Measurements from ENCODE around the gene GRHL1. TPM values are rescaled to one million over a fixed set of nuclear protein-coding genes. Genes with fewer than 3 reads are reported as not detected.

Gene GRHL1
- total and polyA plus RNA-seq, 2 donors = 2.8 to 15.9 TPM

DNA sequence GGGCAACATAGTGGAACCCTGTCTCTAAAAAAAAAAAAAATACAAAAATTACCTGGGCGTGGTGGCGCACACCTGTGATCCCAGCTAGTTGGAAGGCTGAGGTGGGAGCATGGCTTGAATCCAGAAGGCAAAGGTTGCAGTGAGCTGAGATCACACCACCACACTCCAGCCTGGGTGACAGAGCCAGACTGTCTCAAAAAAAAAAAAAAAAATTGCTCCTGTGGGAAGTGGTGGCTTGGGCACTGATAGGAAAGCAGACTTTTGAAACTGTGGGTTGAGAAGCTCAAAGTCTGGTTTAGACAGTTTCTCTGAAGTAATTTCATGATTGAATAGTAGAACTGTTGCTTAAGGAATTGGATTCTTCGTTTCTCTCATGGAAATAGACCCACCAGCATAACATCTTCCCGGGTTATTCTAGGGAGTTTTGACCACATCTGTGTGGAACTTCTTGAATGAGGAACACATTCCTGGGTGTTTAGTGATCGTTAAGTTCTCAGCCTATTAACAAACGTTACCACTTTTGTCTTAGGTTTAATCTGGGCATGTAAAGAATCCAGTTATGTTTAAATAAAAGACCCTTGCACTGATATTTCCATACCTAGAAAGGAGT lies 33.5 kb downstream of the GRHL1 start:
- H3K4me3 ChIP-seq (ENCODE audit: low read depth, low read length) = no peak overlapping the region
- peaks cover 2% of the 10 kb centered on the region for H3K36me3 ChIP-seq (ENCODE audit: insufficient read depth)
- H3K27ac ChIP-seq (ENCODE audit: low read depth) = no peak overlapping the region
- no peak for DNase-seq (ENCODE audit: extremely low spot score)
- WGBS = 58% methylated on average over 6 of the region's 6 CpGs
- no peaks in the 10 kb centered on the region for H3K4me1 ChIP-seq (ENCODE audit: insufficient read depth)

DNA sequence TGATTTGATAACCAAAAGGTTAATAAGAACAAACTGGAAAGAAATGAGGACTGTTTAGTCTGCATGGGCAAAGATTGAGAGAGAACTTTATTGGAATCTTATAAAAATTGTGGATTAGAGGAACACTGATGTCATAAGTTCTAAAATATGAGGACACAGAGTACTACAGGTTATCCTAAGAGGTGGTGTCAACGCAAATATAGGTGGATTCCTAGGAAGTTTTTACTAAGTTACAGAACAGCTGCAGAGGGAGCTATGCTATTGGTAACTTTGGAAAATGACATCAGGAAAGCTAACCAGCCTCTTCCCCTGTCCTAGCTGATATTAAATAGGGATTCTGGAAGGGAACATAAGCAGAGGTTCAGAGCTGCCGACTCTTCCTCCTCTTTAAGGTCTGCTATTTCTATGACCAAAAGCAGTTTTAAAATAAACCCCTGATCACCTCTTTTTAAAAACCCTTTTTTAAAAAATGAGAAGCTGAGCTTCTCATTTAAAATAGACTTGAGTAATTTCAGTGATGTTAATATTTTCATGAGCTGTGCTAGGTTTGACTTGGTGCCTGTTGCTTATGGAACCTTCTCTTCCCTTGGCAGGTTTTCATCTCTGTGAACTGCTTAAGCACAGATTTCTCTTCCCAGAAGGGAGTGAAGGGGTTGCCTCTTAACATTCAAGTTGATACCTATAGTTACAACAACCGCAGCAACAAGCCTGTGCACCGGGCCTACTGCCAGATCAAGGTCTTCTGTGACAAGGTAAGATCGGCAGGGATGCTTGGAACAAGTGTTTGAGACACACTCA lies 34.2 kb downstream of the GRHL1 start:
- no peak overlapping the region for H3K27ac ChIP-seq (ENCODE audit: low read depth)
- DNase-seq (ENCODE audit: extremely low spot score) = no peak
- peaks cover 2% of the 10 kb centered on the region for H3K36me3 ChIP-seq (ENCODE audit: insufficient read depth)
- 84% methylated on average over 5 of the region's 5 CpGs for WGBS
- H3K4me1 ChIP-seq (ENCODE audit: insufficient read depth) = no peaks in the 10 kb centered on the region
- H3K4me3 ChIP-seq (ENCODE audit: low read depth, low read length) = no peak overlapping the region

DNA sequence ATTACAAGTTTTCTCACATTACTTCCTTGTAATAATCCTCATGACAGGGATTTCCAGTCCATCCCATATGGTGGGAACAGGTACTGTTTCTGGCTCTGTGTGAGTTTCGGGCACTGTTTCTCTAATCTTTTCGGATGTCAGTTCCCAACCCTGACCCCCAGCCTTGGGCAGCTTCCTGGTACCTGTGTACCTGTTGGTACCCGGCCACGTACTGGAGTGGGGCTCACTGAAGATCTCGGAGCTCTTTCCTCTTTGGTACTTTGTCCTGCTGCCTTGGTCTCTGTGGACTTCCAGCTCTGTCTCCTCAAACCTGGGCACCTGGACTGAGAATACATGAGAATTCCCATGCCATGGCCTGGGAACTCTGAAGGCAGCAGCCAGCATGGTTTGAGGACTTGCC lies 36.8 kb downstream of the GRHL1 start:
- H3K27ac ChIP-seq (ENCODE audit: low read depth) = no peak overlapping the region
- H3K36me3 ChIP-seq (ENCODE audit: insufficient read depth) = peaks cover 2% of the 10 kb centered on the region
- WGBS = 96% methylated on average over 5 of the region's 5 CpGs
- no peak for DNase-seq (ENCODE audit: extremely low spot score)
- H3K4me3 ChIP-seq (ENCODE audit: low read depth, low read length) = no peak overlapping the region
- no peaks in the 10 kb centered on the region for H3K4me1 ChIP-seq (ENCODE audit: insufficient read depth)

DNA sequence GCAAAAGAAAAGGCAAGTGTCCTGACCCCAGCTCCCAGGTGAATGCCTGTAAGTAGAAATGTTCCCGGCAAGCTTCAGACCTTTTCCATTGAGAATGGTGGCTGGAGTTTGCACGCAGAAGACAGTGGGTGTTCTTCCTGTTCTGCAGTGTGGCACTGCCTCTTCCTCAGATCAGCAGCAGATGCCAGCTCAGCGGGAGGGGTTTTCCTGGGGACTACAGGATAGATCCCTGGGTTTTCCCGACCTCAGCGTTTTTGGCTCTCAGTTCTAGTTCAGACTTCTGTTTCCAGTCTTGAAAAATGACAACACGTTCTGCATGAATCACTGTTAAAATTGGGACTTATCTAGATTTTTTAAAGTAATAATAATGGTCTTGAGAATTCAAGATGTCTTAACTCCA lies 39.2 kb downstream of the GRHL1 start:
- WGBS = 65% methylated on average over 6 of the region's 6 CpGs
- no peak for DNase-seq (ENCODE audit: extremely low spot score)
- Histone ChIP-seq H3K4me1 (ENCODE audit: insufficient read depth) (no peaks in the 10 kb centered on the region), H3K4me3 (ENCODE audit: low read depth, low read length) (no peak overlapping the region), H3K27ac (ENCODE audit: low read depth) (no peak overlapping the region), H3K36me3 (ENCODE audit: insufficient read depth) (peaks cover 2% of the 10 kb centered on the region)

DNA sequence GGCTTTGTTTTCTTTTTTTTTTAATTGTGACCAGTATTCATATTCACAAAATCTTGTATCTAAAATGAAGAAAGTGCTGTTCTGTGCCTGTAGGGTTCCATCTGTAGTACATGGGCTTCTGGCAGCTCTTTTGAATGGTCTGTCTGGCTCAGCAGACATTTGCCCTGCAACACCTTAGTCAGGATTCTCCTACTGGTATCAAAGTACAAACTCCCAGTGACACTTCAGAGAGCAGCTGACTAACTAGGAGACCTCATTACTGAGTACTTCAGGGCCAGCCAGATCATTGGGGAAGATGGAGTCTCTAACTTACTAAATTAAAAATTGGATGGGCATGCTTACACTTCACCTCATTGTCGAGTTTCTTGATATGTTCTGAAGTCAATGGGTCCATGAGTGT lies 39.7 kb downstream of the GRHL1 start:
- 75% methylated on average over 1 of the region's 1 CpG for WGBS
- H3K4me1 ChIP-seq (ENCODE audit: insufficient read depth) = no peaks in the 10 kb centered on the region
- H3K27ac ChIP-seq (ENCODE audit: low read depth) = no peak overlapping the region
- H3K4me3 ChIP-seq (ENCODE audit: low read depth, low read length) = no peak overlapping the region
- peaks cover 2% of the 10 kb centered on the region for H3K36me3 ChIP-seq (ENCODE audit: insufficient read depth)
- DNase-seq (ENCODE audit: extremely low spot score) = no peak

DNA sequence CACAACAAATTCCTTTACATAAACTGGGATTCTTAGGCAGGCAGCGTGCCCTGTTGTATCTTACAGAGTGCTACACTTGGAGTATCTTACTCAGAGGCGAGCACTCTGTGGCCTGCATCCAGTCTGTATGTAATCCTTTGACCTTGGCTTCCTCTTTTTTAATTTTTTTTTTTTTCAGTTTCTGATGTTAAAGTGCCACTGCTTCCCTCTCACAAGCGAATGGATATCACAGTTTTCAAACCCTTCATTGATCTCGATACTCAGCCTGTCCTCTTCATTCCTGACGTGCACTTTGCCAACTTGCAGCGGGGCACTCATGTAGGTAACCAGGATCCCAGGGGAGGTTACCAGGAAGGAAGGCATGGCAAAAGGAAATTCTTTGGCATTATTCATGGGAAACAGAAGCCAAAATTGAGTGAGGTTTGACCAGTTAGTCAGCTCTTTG lies 40.4 kb downstream of the GRHL1 start:
- H3K4me3 ChIP-seq (ENCODE audit: low read depth, low read length) = no peak overlapping the region
- H3K27ac ChIP-seq (ENCODE audit: low read depth) = no peak overlapping the region
- 82% methylated on average over 6 of the region's 6 CpGs for WGBS
- DNase-seq (ENCODE audit: extremely low spot score) = no peak
- H3K36me3 ChIP-seq (ENCODE audit: insufficient read depth) = peaks cover 2% of the 10 kb centered on the region
- no peaks in the 10 kb centered on the region for H3K4me1 ChIP-seq (ENCODE audit: insufficient read depth)

- Histone ChIP-seq H3K27ac (ENCODE audit: low read depth) (no peak overlapping the region), H3K4me1 (ENCODE audit: insufficient read depth) (no peaks in the 10 kb centered on the region), H3K4me3 (ENCODE audit: low read depth, low read length) (no peak overlapping the region), H3K36me3 (ENCODE audit: insufficient read depth) (peaks cover 2% of the 10 kb centered on the region)
- DNase-seq (ENCODE audit: extremely low spot score) = no peak
- 72% methylated on average over 9 of the region's 9 CpGs for WGBS
Observed at GRCh38 chr2:9992427-9993187, 41.1 kb downstream of the GRHL1 start.

DNA sequence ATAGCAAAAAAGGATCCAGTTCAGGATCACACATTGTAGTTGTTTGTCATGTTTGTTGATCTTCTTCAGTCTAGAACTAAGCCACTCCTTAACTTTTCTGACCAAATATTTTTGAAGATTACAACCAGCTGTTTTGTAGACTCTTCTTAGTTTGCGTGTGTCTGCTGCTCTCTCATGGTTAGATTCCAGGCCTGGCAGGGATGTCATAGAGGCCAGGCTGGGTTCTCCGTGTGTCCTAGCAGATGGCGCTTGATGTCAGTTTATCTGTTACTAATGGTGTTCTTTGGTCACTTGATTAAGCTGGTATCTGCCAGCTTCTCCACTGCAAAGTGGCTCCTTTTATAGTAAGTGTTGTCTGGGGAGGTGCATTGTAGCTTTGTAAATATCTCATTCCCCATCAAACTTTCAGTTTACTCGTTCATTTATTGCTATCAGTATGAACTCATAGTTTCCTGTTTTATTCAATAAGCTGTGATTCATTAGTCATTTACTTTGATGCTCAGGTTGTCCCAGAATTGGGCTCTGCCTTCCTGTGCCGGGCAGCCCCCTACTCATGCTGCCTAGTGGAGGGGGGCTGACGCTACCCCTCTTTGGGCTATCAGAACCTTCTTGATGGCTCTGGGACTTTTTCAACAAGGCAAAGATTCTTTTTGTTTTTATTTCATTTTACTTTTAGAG lies 42.1 kb downstream of the GRHL1 start:
- 57% methylated on average over 6 of the region's 6 CpGs for WGBS
- Histone ChIP-seq H3K4me3 (ENCODE audit: low read depth, low read length) (no peak overlapping the region), H3K4me1 (ENCODE audit: insufficient read depth) (no peaks in the 10 kb centered on the region), H3K27ac (ENCODE audit: low read depth) (no peak overlapping the region), H3K36me3 (ENCODE audit: insufficient read depth) (peaks cover 2% of the 10 kb centered on the region)
- DNase-seq (ENCODE audit: extremely low spot score) = no peak

DNA sequence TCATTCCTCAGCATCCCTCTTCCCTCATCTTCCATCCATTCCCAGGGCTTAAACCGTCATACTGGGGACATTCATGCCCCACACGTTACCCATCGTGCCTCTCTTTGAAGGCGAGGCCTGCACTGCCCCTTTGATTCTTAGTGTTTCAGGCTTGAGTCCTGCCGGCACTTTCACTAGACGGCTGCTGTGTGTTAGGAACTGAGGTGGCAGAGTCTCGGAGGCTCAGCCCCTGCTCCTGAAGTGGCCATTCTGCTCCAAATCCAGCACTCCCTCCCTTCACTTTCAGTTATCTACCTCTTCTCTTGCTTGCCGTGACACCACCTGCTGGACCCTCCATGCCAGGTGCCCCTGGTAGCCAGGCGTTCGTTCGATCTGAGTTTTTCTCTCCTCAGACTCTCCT lies 43.0 kb downstream of the GRHL1 start:
- H3K36me3 ChIP-seq (ENCODE audit: insufficient read depth) = no peaks in the 10 kb centered on the region
- H3K4me1 ChIP-seq (ENCODE audit: insufficient read depth) = no peaks in the 10 kb centered on the region
- H3K27ac ChIP-seq (ENCODE audit: low read depth) = no peak overlapping the region
- DNase-seq (ENCODE audit: extremely low spot score) = no peak
- 96% methylated on average over 11 of the region's 11 CpGs for WGBS
- no peak overlapping the region for H3K4me3 ChIP-seq (ENCODE audit: low read depth, low read length)

DNA sequence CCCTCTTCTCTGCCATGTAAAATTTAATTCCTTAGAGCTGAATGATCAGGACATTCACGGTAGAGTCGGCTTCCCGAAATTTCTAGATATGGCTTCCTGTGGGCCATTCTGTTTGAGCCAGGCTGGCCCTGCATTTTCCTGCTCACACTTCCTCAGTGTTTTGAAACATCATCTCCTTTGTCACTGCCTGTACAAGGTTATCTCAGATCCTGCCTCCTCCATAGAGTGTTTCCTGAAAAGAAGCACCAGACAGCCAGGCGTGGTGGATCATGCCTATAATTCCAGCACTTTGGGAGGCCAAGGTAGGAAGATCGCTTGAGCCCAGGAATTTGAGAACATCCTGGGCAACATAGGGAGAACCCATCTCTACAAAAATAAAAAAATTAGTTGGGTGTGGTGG lies 43.6 kb downstream of the GRHL1 start:
- Histone ChIP-seq H3K4me3 (ENCODE audit: low read depth, low read length) (no peak overlapping the region), H3K36me3 (ENCODE audit: insufficient read depth) (no peaks in the 10 kb centered on the region), H3K27ac (ENCODE audit: low read depth) (no peak overlapping the region), H3K4me1 (ENCODE audit: insufficient read depth) (no peaks in the 10 kb centered on the region)
- DNase-seq (ENCODE audit: extremely low spot score) = no peak
- WGBS = 93% methylated on average over 5 of the region's 5 CpGs

DNA sequence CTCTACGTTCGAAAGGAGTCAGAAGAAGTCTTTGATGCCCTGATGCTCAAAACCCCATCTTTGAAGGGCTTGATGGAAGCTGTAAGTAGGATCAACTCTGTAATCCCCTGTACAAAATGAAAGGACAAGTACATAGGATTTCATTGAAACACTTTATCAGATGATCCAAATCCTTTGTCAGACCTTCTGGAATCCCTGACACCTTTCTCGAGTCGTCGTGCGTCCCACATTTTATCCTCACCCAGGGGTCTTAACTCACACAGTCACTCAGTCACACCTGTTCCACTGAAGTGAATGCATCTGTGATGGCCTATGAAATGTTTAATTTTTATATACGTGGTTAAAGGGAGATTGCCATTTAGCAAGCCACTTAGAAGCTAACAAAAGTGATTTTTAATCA lies 44.8 kb downstream of the GRHL1 start:
- H3K4me1 ChIP-seq (ENCODE audit: insufficient read depth) = no peaks in the 10 kb centered on the region
- no peak overlapping the region for H3K4me3 ChIP-seq (ENCODE audit: low read depth, low read length)
- no peak overlapping the region for H3K27ac ChIP-seq (ENCODE audit: low read depth)
- WGBS = 86% methylated on average over 7 of the region's 7 CpGs
- no peaks in the 10 kb centered on the region for H3K36me3 ChIP-seq (ENCODE audit: insufficient read depth)
- DNase-seq (ENCODE audit: extremely low spot score) = no peak

GRCh38 chr2:9997936-9998335 lies 46.4 kb downstream of the GRHL1 start:
- H3K4me3 ChIP-seq (ENCODE audit: low read depth, low read length) = no peak overlapping the region
- no peak for DNase-seq (ENCODE audit: extremely low spot score)
- 69% methylated on average over 7 of the region's 7 CpGs for WGBS
- no peak overlapping the region for H3K27ac ChIP-seq (ENCODE audit: low read depth)
- no peaks in the 10 kb centered on the region for H3K4me1 ChIP-seq (ENCODE audit: insufficient read depth)
- H3K36me3 ChIP-seq (ENCODE audit: insufficient read depth) = no peaks in the 10 kb centered on the region

DNA sequence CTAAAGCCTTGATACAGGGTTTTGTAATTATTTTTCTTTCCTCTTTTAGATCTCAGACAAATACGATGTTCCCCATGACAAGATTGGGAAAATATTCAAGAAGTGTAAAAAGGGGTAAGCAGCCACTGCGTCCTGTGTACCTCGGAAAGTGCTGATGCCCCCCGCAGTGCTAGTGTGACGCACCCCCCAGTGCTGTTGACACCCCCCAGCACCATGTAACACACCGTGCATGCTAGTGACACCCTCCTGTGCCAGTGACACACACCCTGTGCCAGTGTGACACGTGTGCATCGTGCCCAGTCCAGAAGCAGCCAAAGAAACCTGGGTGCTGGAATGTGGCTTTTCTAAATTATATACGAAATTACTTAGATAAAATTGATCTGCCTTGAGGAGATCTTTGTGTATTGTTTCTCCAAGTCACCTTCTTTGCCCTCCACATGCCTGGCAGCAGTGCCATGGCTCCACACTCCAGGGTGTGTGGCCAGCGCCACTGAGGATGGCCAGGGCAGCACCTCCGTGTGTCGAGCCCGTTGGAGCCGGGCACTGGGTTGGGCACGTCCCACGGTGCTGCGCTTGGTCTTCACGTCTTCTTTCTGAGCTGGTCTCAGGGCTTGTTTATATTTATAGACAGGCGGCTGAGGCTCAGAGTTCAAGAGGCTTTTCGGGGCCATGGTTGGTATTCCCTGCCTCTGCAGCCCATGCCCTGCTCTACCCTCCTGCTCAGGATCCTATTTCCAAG lies 47.6 kb downstream of the GRHL1 start:
- 92% methylated on average over 20 of the region's 20 CpGs for WGBS
- no peaks in the 10 kb centered on the region for H3K4me1 ChIP-seq (ENCODE audit: insufficient read depth)
- no peak overlapping the region for H3K4me3 ChIP-seq (ENCODE audit: low read depth, low read length)
- no peak for DNase-seq (ENCODE audit: extremely low spot score)
- H3K36me3 ChIP-seq (ENCODE audit: insufficient read depth) = no peaks in the 10 kb centered on the region
- no peak overlapping the region for H3K27ac ChIP-seq (ENCODE audit: low read depth)

Measured in urinary bladder (tissue), 4 donors.